Esophagus squamous epithelium (tissue), 5 donors: ENCODE measurements around the gene SLC18A2. TPM values are rescaled to one million over a fixed set of nuclear protein-coding genes. Genes with fewer than 3 reads are reported as not detected.

Experiments
- DNase-seq: peaks from one replicate; lab custom pipeline; 2025; lab: John Stamatoyannopoulos, UW
- H3K27ac ChIP-seq, 4 donors: fragments of 200-600 bp; sonication (generic); one replicate each; pipeline ENCODE4 v1.5.1; 2016 to 2019; ENCODE audit warnings: mild to moderate bottlenecking in 1 of 4
- H3K27me3 ChIP-seq, 4 donors: fragments of 200-600 bp; sonication (generic); 1 replicate in 3 of 4; 2 replicates in 1 of 4; pipeline versions ENCODE4 v1.5.1 to v1.6.0; 2017 to 2021; ENCODE audit warnings: antibody characterized with exemption in 1 of 4
- H3K36me3 ChIP-seq, 3 donors: fragments of 200-600 bp; sonication (generic); one replicate each; pipeline ENCODE4 v1.5.1; 2016 to 2019
- H3K4me1 ChIP-seq, 3 donors: fragments of 200-600 bp; sonication (generic); one replicate each; pipeline ENCODE4 v1.5.1; 2017 to 2019
- H3K4me3 ChIP-seq, 4 donors: fragments of 200-600 bp; sonication (generic); 1 replicate in 3 of 4; 2 replicates in 1 of 4; pipeline ENCODE4 v1.5.1; 2016 to 2019; ENCODE audit warnings: mild to moderate bottlenecking in 2 of 4, moderate library complexity in 1 of 4
- H3K9me3 ChIP-seq, 3 donors: fragments of 200-600 bp; sonication (generic); one replicate each; pipeline ENCODE4 v1.5.1; 2016 to 2019
- POLR2A ChIP-seq, 4 donors: fragments of 450-650 bp; IDR thresholded peaks; one replicate each; pipeline ENCODE4 v1.6.1; 2017; ENCODE audit warnings: antibody characterized with exemption in 4 of 4, mild to moderate bottlenecking in 4 of 4, moderate library complexity in 3 of 4
- WGBS, 2 donors: methylation state at CpG; one replicate each; pipeline ENCODE4 v1.1.5; 2018; 5-methylcytosine and 5-hydroxymethylcytosine counted together
- intact Hi-C: fragments of 100-400 bp; cut with DNase I; formaldehyde crosslinking; loops from one replicate; pipeline ENCODE4 v1.15.0; 2022
- total RNA-seq, 4 donors: library from RNA; depleted of rRNA; stranded (reverse); fragments of >200 nt; gene quantifications; one replicate each; pipeline ENCODE4 v1.1.0, GENCODE V29; 2016
- TF ChIP-seq, protein P1 (sequence below), 6 experiments: fragments of 450-650 bp in 4 of 6; fragments of 200-600 bp in 2 of 6; sonication (generic) in 2 of 6; IDR thresholded peaks; one replicate each; pipeline ENCODE4 v1.5.1; 2016 to 2019; ENCODE audit warnings: antibody characterized with exemption in 6 of 6, mild to moderate bottlenecking in 4 of 6, moderate library complexity in 4 of 6
- donor health status: DM: yes; HTN: yes; CAD: no.

Gene SLC18A2
- total RNA-seq, 4 donors from 2014 or later: 0.11 to 2.9 (median 0.68) TPM

DNA sequence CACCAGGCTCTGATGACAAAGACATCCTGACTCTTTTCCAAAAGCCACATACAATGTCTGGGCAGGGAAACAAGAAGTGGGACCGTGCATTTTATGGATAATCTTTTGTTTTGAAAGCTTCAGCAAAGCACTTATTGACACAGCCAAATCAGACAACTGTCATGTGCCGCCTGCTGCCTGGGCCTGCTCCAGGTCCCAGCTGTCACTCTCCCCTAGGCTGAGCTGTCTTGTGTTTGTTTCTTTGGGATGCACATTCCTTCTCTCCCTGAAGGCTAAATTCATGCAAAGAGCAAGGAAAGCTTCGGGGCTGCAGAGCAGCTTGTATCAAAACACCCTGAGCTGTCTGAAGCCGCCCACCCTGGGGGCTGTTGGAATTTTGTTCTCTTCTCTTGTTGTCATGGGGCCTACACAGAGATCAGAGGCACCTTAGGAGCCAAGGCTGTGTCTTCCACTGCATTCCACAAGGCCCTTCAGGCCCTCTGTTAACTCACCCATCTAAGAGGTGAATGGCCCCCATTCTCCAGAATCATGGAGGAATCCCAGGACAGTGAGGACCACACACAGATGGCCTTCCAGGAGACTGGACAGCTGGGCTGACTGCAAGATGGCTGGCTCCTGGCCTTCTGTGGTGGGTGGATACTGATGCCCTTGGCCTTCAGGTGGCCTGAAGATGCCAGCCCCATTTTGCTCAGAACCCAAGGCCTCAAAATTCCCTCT, 17.8 kb upstream of the SLC18A2 start:
- no peak overlapping the region for H3K27ac ChIP-seq
- TF ChIP-seq, protein P1, sequence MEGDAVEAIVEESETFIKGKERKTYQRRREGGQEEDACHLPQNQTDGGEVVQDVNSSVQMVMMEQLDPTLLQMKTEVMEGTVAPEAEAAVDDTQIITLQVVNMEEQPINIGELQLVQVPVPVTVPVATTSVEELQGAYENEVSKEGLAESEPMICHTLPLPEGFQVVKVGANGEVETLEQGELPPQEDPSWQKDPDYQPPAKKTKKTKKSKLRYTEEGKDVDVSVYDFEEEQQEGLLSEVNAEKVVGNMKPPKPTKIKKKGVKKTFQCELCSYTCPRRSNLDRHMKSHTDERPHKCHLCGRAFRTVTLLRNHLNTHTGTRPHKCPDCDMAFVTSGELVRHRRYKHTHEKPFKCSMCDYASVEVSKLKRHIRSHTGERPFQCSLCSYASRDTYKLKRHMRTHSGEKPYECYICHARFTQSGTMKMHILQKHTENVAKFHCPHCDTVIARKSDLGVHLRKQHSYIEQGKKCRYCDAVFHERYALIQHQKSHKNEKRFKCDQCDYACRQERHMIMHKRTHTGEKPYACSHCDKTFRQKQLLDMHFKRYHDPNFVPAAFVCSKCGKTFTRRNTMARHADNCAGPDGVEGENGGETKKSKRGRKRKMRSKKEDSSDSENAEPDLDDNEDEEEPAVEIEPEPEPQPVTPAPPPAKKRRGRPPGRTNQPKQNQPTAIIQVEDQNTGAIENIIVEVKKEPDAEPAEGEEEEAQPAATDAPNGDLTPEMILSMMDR (IDR thresholded peaks at IDR 0.05): no peak
- TF ChIP-seq POLR2A (IDR thresholded peaks at IDR 0.05): no peak
- peaks cover 0 to 80% (median 0%) of the 10 kb centered on the region in 4 donors for H3K27me3 ChIP-seq
- intact Hi-C loops: no loop called here
- no peak overlapping the region for H3K4me3 ChIP-seq
- no peak for DNase-seq
- no peaks in the 10 kb centered on the region for H3K9me3 ChIP-seq
- peaks cover 0 to 8% (median 0%) of the 10 kb centered on the region in 3 donors for H3K4me1 ChIP-seq
- H3K36me3 ChIP-seq: no peaks in the 10 kb centered on the region
- WGBS, 2 donors: 8 to 63% methylated on average over 1 to 4 of the region's 4 CpGs

DNA sequence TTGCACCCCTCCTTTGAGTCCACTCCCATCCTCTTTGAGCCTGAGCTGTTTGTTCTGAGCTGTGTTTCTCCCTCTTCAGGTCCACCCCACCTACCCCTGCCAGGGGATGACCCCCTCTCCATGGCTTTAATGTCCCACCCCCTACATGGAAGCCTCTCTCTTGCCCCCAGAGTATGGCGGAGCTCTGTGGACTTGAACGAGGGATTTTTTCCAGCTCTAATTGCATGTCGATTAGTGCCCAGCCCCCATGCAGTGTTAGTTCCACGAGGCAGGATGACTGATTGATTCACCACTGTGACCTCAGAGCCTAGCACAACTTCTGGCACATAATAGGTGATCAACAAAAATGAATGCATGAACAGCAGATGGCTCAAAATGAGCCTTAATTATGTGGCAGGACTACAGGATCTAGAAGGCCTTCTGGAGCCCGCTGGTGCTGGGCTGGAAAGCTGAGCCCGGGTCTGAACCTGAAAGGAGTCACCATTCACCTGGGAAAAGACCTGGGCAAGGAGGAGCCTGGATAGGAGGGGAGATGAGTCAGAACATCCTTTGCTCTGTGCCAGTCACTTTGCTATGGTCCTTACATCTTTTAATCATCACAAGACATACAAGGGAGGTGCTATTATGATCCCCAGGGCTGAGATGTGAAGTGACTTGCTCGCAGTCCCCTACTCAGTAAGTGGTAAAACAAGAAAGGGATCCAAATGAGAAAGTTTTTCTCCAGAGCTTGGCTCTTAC, 17.1 kb upstream of the SLC18A2 start:
- WGBS, 2 donors: 81 to 84% methylated on average over 4 to 6 of the region's 7 CpGs
- peaks cover 0 to 1% (median 0%) of the 10 kb centered on the region in 3 donors for H3K4me1 ChIP-seq
- TF ChIP-seq, protein P1 (IDR thresholded peaks at IDR 0.05): no peak
- no peak for TF ChIP-seq POLR2A (IDR thresholded peaks at IDR 0.05)
- no peaks in the 10 kb centered on the region for H3K9me3 ChIP-seq
- peaks cover 0 to 80% (median 0%) of the 10 kb centered on the region in 4 donors for H3K27me3 ChIP-seq
- H3K4me3 ChIP-seq: no peak overlapping the region
- intact Hi-C loops: no loop called here
- H3K36me3 ChIP-seq: no peaks in the 10 kb centered on the region
- H3K27ac ChIP-seq: no peak overlapping the region
- DNase-seq: no peak

DNA sequence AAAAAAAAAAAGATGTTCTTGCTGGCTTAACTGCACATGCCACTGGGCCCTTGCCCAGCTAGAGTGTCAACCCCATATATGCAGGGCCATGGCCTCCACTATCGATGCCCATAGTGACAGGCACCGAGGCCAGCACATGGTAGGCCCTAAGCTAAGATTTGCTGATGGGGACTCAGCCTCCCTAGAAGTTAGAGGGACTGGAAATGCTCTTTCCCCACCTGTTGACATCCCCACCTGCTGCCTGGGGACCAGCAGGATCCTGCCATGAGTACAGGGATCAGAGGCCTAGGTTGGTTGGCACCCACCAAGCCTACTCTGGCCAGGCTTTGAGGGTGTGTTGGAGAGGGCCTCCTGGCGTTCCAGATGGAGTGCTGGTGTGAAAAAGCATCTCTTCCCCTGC, 16.0 kb upstream of the SLC18A2 start:
- 79% methylated on average over 2 to 3 of the region's 3 CpGs for WGBS, 2 donors
- Histone ChIP-seq H3K27ac (no peak overlapping the region), H3K4me3 (no peak overlapping the region), H3K9me3 (no peaks in the 10 kb centered on the region), H3K4me1 (no peaks in the 10 kb centered on the region), H3K36me3 (no peaks in the 10 kb centered on the region), H3K27me3 (peaks cover 0 to 84% (median 0%) of the 10 kb centered on the region in 4 donors)
- no peak for TF ChIP-seq POLR2A (IDR thresholded peaks at IDR 0.05)
- TF ChIP-seq, protein P1 (IDR thresholded peaks at IDR 0.05): no peak
- intact Hi-C loops: no loop called here
- DNase-seq: no peak

DNA sequence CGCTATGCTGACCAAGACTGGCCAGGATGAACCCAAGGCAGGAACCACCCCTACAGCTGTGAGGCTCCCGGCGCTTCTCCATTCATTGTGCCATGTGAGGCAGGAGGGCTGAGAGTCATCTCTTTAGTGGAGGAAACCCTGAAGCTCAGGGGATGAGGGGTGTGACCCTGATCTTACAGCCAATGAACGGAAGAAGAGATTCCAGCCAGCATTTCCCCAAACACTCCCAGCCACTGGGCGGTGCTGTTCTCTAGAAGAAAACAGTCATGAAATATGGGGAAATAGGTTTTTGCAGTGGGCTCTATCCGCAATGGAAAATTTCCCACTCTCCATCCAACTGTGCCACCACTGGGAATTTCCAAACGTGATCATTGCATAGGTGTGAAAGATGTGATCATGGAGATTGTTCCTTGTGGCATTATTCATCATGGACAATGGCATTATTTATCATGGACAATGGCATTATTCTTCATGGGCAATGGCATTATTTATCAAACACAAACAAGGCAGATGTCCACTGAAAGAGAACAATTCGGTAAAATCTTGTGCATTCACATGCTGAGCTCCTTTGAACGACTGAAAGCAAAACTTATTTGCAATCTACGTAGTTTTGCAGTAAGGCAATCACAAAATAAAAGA, 14.0 kb upstream of the SLC18A2 start:
- 20 to 25% methylated on average over 9 to 10 of the region's 10 CpGs for WGBS, 2 donors
- DNase-seq: no peak
- TF ChIP-seq, protein P1 (IDR thresholded peaks at IDR 0.05): peak in 4 of 6 experiments; percentile 7 to 47 (median 32)
- TF ChIP-seq POLR2A (IDR thresholded peaks at IDR 0.05): no peak
- Histone ChIP-seq H3K27ac (no peak overlapping the region), H3K4me1 (no peaks in the 10 kb centered on the region), H3K36me3 (no peaks in the 10 kb centered on the region), H3K9me3 (no peaks in the 10 kb centered on the region), H3K27me3 (peaks cover 0 to 81% (median 0%) of the 10 kb centered on the region in 4 donors), H3K4me3 (no peak overlapping the region)
- intact Hi-C loops: no loop called here
